Measurements from ENCODE around the gene TRIP11. TPM values are rescaled to one million over a fixed set of nuclear protein-coding genes. Genes with fewer than 3 reads are reported as not detected.
"Not testable (repeated sequence)": the region's sequence is repeated elsewhere in the genome, so short reads cannot be mapped to it uniquely, and the experiment has no call there.

The TRIP11 gene
- polyA plus RNA-seq (2013, experiment 1 of 4): 18.4 TPM
- 20.3 TPM for polyA plus RNA-seq (2013, experiment 2 of 4)
- polyA plus RNA-seq (2013, experiment 3 of 4): 17.6 TPM
- 17.7 TPM for polyA plus RNA-seq (2013, experiment 4 of 4)

- H3K9me3 ChIP-seq (ENCODE audit: control insufficient read depth, low read length): no peaks in the 10 kb centered on the region
- no peaks in the 10 kb centered on the region for H3K36me3 ChIP-seq (ENCODE audit: control insufficient read depth, insufficient read depth, low read length)
- H3K27ac ChIP-seq (ENCODE audit: insufficient read depth, low read depth, low read length, poor library complexity, severe bottlenecking): peak within 1 kb of the TSS; percentile 87
- no peaks in the 10 kb centered on the region for H3K27me3 ChIP-seq (ENCODE audit: control insufficient read depth, insufficient read depth, low read length, poor library complexity, severe bottlenecking)
- peaks cover 8% of the 10 kb centered on the region for H3K4me1 ChIP-seq (ENCODE audit: control insufficient read depth, insufficient read depth, low read length)
- 0% methylated on average over 57 of the region's 57 CpGs for WGBS, 2 experiments
- H3K4me3 ChIP-seq (ENCODE audit: insufficient read depth, low read depth, low read length): peak within 1 kb of the TSS; percentile 90
Measured at GRCh38 chr14:92039719-92040430, at the start of gene TRIP11. Gene TRIP11 (minus strand): TSS chr14:92040059. CDS start chr14:92039685, 374 bp downstream.

- 97 to 98% methylated on average over 5 of the region's 5 CpGs for WGBS, 2 experiments
- H3K9me3 ChIP-seq (ENCODE audit: control insufficient read depth, low read length): no peaks in the 10 kb centered on the region
- H3K27me3 ChIP-seq (ENCODE audit: control insufficient read depth, insufficient read depth, low read length, poor library complexity, severe bottlenecking): no peaks in the 10 kb centered on the region
- no peak overlapping the region for H3K4me3 ChIP-seq (ENCODE audit: insufficient read depth, low read depth, low read length)
- no peaks in the 10 kb centered on the region for H3K4me1 ChIP-seq (ENCODE audit: control insufficient read depth, insufficient read depth, low read length)
- H3K27ac ChIP-seq (ENCODE audit: insufficient read depth, low read depth, low read length, poor library complexity, severe bottlenecking): no peak overlapping the region
- peaks cover 11% of the 10 kb centered on the region for H3K36me3 ChIP-seq (ENCODE audit: control insufficient read depth, insufficient read depth, low read length)
Measured at GRCh38 chr14:92088494-92088893, 48.6 kb upstream of the TRIP11 start.

- Histone ChIP-seq H3K36me3 (ENCODE audit: control insufficient read depth, insufficient read depth, low read length) (peaks cover 8% of the 10 kb centered on the region), H3K4me1 (ENCODE audit: control insufficient read depth, insufficient read depth, low read length) (no peaks in the 10 kb centered on the region), H3K4me3 (ENCODE audit: insufficient read depth, low read depth, low read length) (no peak overlapping the region)
Measured at GRCh38 chr14:92074555-92074954, 34.7 kb upstream of the TRIP11 start.

GRCh38 chr14:92058006-92058917 is 18.4 kb upstream of the TRIP11 start:
- 83 to 88% methylated on average over 9 of the region's 9 CpGs for WGBS, 2 experiments
- Histone ChIP-seq H3K27me3 (ENCODE audit: control insufficient read depth, insufficient read depth, low read length, poor library complexity, severe bottlenecking) (no peaks in the 10 kb centered on the region), H3K27ac (ENCODE audit: insufficient read depth, low read depth, low read length, poor library complexity, severe bottlenecking) (no peak overlapping the region), H3K9me3 (ENCODE audit: control insufficient read depth, low read length) (no peaks in the 10 kb centered on the region), H3K4me1 (ENCODE audit: control insufficient read depth, insufficient read depth, low read length) (no peaks in the 10 kb centered on the region), H3K36me3 (ENCODE audit: control insufficient read depth, insufficient read depth, low read length) (peaks cover 2% of the 10 kb centered on the region), H3K4me3 (ENCODE audit: insufficient read depth, low read depth, low read length) (no peak overlapping the region)

More at GRCh38 chr14:92074555-92074954, 34.7 kb upstream of the TRIP11 start:
- Histone ChIP-seq H3K27me3 (ENCODE audit: control insufficient read depth, insufficient read depth, low read length, poor library complexity, severe bottlenecking) (no peaks in the 10 kb centered on the region), H3K9me3 (ENCODE audit: control insufficient read depth, low read length) (no peaks in the 10 kb centered on the region), H3K27ac (ENCODE audit: insufficient read depth, low read depth, low read length, poor library complexity, severe bottlenecking) (no peak overlapping the region)

- Histone ChIP-seq H3K9me3 (ENCODE audit: control insufficient read depth, low read length) (no peaks in the 10 kb centered on the region), H3K4me3 (ENCODE audit: insufficient read depth, low read depth, low read length) (no peak overlapping the region), H3K4me1 (ENCODE audit: control insufficient read depth, insufficient read depth, low read length) (no peaks in the 10 kb centered on the region), H3K36me3 (ENCODE audit: control insufficient read depth, insufficient read depth, low read length) (no peaks in the 10 kb centered on the region), H3K27me3 (ENCODE audit: control insufficient read depth, insufficient read depth, low read length, poor library complexity, severe bottlenecking) (no peaks in the 10 kb centered on the region), H3K27ac (ENCODE audit: insufficient read depth, low read depth, low read length, poor library complexity, severe bottlenecking) (no peak overlapping the region)
- whole genome bisulfite sequencing, 2 experiments: 86 to 90% methylated on average over 3 of the region's 3 CpGs
Measured at GRCh38 chr14:92049781-92050180, 9.9 kb upstream of the TRIP11 start.

GRCh38 chr14:92049221-92049620 is 9.4 kb upstream of the TRIP11 start:
- H3K4me1 ChIP-seq (ENCODE audit: control insufficient read depth, insufficient read depth, low read length); H3K27me3 ChIP-seq (ENCODE audit: control insufficient read depth, insufficient read depth, low read length, poor library complexity, severe bottlenecking); H3K9me3 ChIP-seq (ENCODE audit: control insufficient read depth, low read length); H3K27ac ChIP-seq (ENCODE audit: insufficient read depth, low read depth, low read length, poor library complexity, severe bottlenecking); H3K4me3 ChIP-seq (ENCODE audit: insufficient read depth, low read depth, low read length); H3K36me3 ChIP-seq (ENCODE audit: control insufficient read depth, insufficient read depth, low read length): not testable (repeated sequence)
- WGBS, 2 experiments: 96% methylated on average over 12 of the region's 12 CpGs

GRCh38 chr14:92045904-92046303 is 6.0 kb upstream of the TRIP11 start:
- H3K4me1 ChIP-seq (ENCODE audit: control insufficient read depth, insufficient read depth, low read length); H3K27ac ChIP-seq (ENCODE audit: insufficient read depth, low read depth, low read length, poor library complexity, severe bottlenecking); H3K36me3 ChIP-seq (ENCODE audit: control insufficient read depth, insufficient read depth, low read length); H3K4me3 ChIP-seq (ENCODE audit: insufficient read depth, low read depth, low read length); H3K9me3 ChIP-seq (ENCODE audit: control insufficient read depth, low read length); H3K27me3 ChIP-seq (ENCODE audit: control insufficient read depth, insufficient read depth, low read length, poor library complexity, severe bottlenecking): not testable (repeated sequence)
- 95 to 99% methylated on average over 7 of the region's 7 CpGs for WGBS, 2 experiments

- 79 to 81% methylated on average over 2 of the region's 2 CpGs for WGBS, 2 experiments
- H3K27ac ChIP-seq (ENCODE audit: insufficient read depth, low read depth, low read length, poor library complexity, severe bottlenecking); H3K27me3 ChIP-seq (ENCODE audit: control insufficient read depth, insufficient read depth, low read length, poor library complexity, severe bottlenecking); H3K4me3 ChIP-seq (ENCODE audit: insufficient read depth, low read depth, low read length); H3K9me3 ChIP-seq (ENCODE audit: control insufficient read depth, low read length); H3K36me3 ChIP-seq (ENCODE audit: control insufficient read depth, insufficient read depth, low read length); H3K4me1 ChIP-seq (ENCODE audit: control insufficient read depth, insufficient read depth, low read length): not testable (repeated sequence)
Measured at GRCh38 chr14:92041766-92042165, 1.9 kb upstream of the TRIP11 start.

GRCh38 chr14:92041203-92041602 is 1.3 kb upstream of the TRIP11 start:
- no peaks in the 10 kb centered on the region for H3K27me3 ChIP-seq (ENCODE audit: control insufficient read depth, insufficient read depth, low read length, poor library complexity, severe bottlenecking)
- H3K36me3 ChIP-seq (ENCODE audit: control insufficient read depth, insufficient read depth, low read length): no peaks in the 10 kb centered on the region
- WGBS, 2 experiments: 91 to 93% methylated on average over 9 to 10 of the region's 10 CpGs
- H3K27ac ChIP-seq (ENCODE audit: insufficient read depth, low read depth, low read length, poor library complexity, severe bottlenecking): no peak overlapping the region
- H3K4me1 ChIP-seq (ENCODE audit: control insufficient read depth, insufficient read depth, low read length): peaks cover 8% of the 10 kb centered on the region
- H3K4me3 ChIP-seq (ENCODE audit: insufficient read depth, low read depth, low read length): no peak overlapping the region
- H3K9me3 ChIP-seq (ENCODE audit: control insufficient read depth, low read length): no peaks in the 10 kb centered on the region

- Histone ChIP-seq H3K27me3 (ENCODE audit: control insufficient read depth, insufficient read depth, low read length, poor library complexity, severe bottlenecking) (no peaks in the 10 kb centered on the region), H3K4me1 (ENCODE audit: control insufficient read depth, insufficient read depth, low read length) (peaks cover 8% of the 10 kb centered on the region), H3K4me3 (ENCODE audit: insufficient read depth, low read depth, low read length) (peak overlapping the region; percentile 90), H3K36me3 (ENCODE audit: control insufficient read depth, insufficient read depth, low read length) (no peaks in the 10 kb centered on the region), H3K9me3 (ENCODE audit: control insufficient read depth, low read length) (no peaks in the 10 kb centered on the region), H3K27ac (ENCODE audit: insufficient read depth, low read depth, low read length, poor library complexity, severe bottlenecking) (peak overlapping the region; percentile 87)
- 8 to 10% methylated on average over 13 of the region's 13 CpGs for WGBS, 2 experiments
Measured at GRCh38 chr14:92040431-92041051, 682 bp upstream of the TRIP11 start.
